ENCODE data around the gene CCDC174.
A peak's percentile ranks its signal among the peaks of the same experiment; 100 is the strongest.
"Not testable (repeated sequence)": the region's sequence is repeated elsewhere in the genome, so short reads cannot be mapped to it uniquely, and the experiment has no call there.

CCDC174 gene

DNA sequence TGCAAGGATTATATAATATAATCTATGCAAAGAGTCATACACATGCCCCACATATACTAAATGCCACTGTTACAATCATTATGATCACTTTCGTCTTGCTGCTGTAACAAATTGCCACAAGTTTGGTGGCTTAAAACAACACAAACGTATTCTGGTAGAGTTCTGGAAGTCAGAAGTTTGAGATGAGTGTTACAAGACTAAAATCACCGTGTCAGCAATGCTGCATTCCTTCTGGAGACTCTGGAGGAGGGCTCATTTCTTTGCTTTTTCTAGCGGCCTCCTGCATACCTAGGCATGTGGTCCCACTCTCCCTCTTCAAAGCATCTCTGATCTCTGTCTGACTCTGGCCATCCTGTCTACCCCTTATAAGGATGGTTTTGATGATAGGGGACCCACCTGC, 1.4 kb upstream of the CCDC174 start:
- Histone ChIP-seq H3K9me3 (ENCODE audit: control insufficient read depth, insufficient read depth, low read length) (no peaks in the 10 kb centered on the region), H3K4me3 (ENCODE audit: low read length) (peak overlapping the region; percentile 85), H3K4me2 (ENCODE audit: low read length) (peak overlapping the region; percentile 69)

DNA sequence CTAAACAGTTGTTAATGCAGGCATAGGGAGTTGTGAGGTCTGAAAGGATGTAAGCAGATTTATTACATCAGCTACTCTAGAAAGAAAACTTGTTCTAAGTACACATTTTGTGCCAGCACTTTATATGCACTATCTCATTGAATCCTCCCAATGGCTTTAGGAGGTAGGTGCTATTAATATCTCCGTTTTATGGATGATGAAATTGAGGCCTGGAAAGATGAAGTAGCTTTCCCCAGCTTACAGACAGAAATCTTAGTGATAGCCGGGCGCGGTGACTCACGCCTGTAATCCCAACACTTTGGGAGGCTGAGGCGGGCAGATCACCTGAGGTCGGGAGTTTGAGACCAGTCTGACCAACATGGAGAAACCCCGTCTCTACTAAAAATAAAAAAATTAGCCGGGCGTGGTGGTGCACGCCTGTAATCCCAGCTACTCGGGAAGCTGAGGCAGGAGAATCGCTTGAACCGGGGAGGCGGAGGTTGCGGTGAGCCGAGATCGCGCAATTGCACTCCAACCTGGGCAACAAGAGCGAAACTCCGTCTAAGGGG, 872 bp downstream of the CCDC174 start:
- Histone ChIP-seq H3K4me2 (ENCODE audit: low read length) (peak overlapping the region; percentile 69), H3K4me3 (ENCODE audit: low read length) (peak overlapping the region; percentile 85), H3K36me3 (ENCODE audit: control insufficient read depth, low read length) (peaks cover 45% of the 10 kb centered on the region), H3K79me2 (ENCODE audit: control insufficient read depth, low read length) (peaks cover 36% of the 10 kb centered on the region), H3K4me1 (ENCODE audit: control insufficient read depth, low read length) (peaks cover 29% of the 10 kb centered on the region), H3K27ac (ENCODE audit: low read depth, low read length) (peak overlapping the region; percentile 51)
- H4K20me1 ChIP-seq (ENCODE audit: control insufficient read depth, insufficient read depth, low read depth, low read length); H3F3A ChIP-seq (ENCODE audit: control insufficient read depth, insufficient read depth); H3K9me3 ChIP-seq (ENCODE audit: control insufficient read depth, insufficient read depth, low read length); H3K9me2 ChIP-seq (replicated peaks; ENCODE audit: control insufficient read depth, low read length); H3K27me3 ChIP-seq (ENCODE audit: control insufficient read depth, low read length): not testable (repeated sequence)

More for the DNA sequence above, 1.4 kb upstream of the CCDC174 start:
- H3K36me3 ChIP-seq (ENCODE audit: control insufficient read depth, low read length), result peaks cover 22% of the 10 kb centered on the region
- H3K9me2 ChIP-seq (replicated peaks; ENCODE audit: control insufficient read depth, low read length), result no peaks in the 10 kb centered on the region
- H3K79me2 ChIP-seq (ENCODE audit: control insufficient read depth, low read length), result peaks cover 36% of the 10 kb centered on the region
- TF ChIP-seq, protein P1, sequence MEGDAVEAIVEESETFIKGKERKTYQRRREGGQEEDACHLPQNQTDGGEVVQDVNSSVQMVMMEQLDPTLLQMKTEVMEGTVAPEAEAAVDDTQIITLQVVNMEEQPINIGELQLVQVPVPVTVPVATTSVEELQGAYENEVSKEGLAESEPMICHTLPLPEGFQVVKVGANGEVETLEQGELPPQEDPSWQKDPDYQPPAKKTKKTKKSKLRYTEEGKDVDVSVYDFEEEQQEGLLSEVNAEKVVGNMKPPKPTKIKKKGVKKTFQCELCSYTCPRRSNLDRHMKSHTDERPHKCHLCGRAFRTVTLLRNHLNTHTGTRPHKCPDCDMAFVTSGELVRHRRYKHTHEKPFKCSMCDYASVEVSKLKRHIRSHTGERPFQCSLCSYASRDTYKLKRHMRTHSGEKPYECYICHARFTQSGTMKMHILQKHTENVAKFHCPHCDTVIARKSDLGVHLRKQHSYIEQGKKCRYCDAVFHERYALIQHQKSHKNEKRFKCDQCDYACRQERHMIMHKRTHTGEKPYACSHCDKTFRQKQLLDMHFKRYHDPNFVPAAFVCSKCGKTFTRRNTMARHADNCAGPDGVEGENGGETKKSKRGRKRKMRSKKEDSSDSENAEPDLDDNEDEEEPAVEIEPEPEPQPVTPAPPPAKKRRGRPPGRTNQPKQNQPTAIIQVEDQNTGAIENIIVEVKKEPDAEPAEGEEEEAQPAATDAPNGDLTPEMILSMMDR (IDR thresholded peaks at IDR 0.05; ENCODE audit: low read depth, low read length, poor library complexity, severe bottlenecking), result no peak
- peaks cover 29% of the 10 kb centered on the region for H3K4me1 ChIP-seq (ENCODE audit: control insufficient read depth, low read length)
- no peaks in the 10 kb centered on the region; the same call in 1 of the 2 replicates for H4K20me1 ChIP-seq (ENCODE audit: control insufficient read depth, insufficient read depth, low read depth, low read length)
- H3K27me3 ChIP-seq (ENCODE audit: control insufficient read depth, low read length), result no peaks in the 10 kb centered on the region
- H3K27ac ChIP-seq (ENCODE audit: low read depth, low read length), result no peak overlapping the region
- no peaks in the 10 kb centered on the region for H3F3A ChIP-seq (ENCODE audit: control insufficient read depth, insufficient read depth)

DNA sequence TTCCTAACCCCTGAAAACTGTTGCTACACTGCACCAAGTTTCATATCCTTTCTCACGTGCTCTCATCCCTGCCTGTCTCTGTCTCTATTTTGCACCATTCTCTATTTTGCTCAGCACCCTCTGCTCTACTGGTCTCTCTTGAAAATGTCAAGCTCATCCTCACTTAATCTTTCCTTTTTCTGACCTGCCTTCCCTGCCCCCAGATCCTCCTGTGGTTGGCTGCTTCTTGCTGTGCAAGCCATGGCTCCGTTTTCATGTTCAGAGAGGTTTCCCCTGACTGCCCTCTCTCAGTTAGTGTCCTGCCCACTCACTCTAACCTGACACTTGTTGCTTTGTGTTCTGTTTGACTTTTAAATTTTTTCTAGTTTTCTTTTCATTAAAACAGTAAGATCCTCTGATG, 6.0 kb downstream of the CCDC174 start:
- Histone ChIP-seq H3K4me2 (ENCODE audit: low read length) (no peak overlapping the region), H3K79me2 (ENCODE audit: control insufficient read depth, low read length) (peaks cover 18% of the 10 kb centered on the region), H3K4me3 (ENCODE audit: low read length) (no peak overlapping the region), H3K9me3 (ENCODE audit: control insufficient read depth, insufficient read depth, low read length) (no peaks in the 10 kb centered on the region), H3K27me3 (ENCODE audit: control insufficient read depth, low read length) (no peaks in the 10 kb centered on the region), H3K4me1 (ENCODE audit: control insufficient read depth, low read length) (peaks cover 16% of the 10 kb centered on the region), H3K27ac (ENCODE audit: low read depth, low read length) (no peak overlapping the region), H4K20me1 (ENCODE audit: control insufficient read depth, insufficient read depth, low read depth, low read length) (no peaks in the 10 kb centered on the region; the same call in 1 of the 2 replicates), H3K9me2 (replicated peaks; ENCODE audit: control insufficient read depth, low read length) (no peaks in the 10 kb centered on the region), H3K36me3 (ENCODE audit: control insufficient read depth, low read length) (peaks cover 90% of the 10 kb centered on the region), H3F3A (ENCODE audit: control insufficient read depth, insufficient read depth) (no peaks in the 10 kb centered on the region)
- TF ChIP-seq EZH2phosphoT487 (IDR thresholded peaks at IDR 0.05; ENCODE audit: borderline replicate concordance, low read length), result no peak
- TF ChIP-seq, protein P1 (IDR thresholded peaks at IDR 0.05; ENCODE audit: low read depth, low read length, poor library complexity, severe bottlenecking), result no peak

DNA sequence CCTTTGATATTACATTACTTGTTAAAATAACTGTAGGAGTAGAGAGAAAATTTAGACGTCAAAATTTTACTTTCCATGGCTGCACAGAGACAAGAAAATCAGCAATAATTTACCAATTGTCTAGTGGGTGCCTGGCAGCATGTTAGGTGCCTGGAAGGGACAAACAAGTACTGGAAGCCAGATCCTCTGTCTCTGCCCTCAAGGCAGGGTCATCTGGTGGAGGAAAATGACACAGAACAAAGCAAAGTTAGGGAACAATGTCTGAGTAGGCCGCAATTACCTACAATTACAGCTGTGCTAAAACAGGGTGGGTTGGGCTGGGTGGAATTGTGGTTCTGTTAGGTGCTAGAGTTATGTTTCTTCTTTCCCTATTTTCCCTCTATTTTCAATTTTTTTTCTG, 7.4 kb downstream of the CCDC174 start:
- no peak for TF ChIP-seq EZH2phosphoT487 (IDR thresholded peaks at IDR 0.05; ENCODE audit: borderline replicate concordance, low read length)
- TF ChIP-seq, protein P1 (IDR thresholded peaks at IDR 0.05; ENCODE audit: low read depth, low read length, poor library complexity, severe bottlenecking), result no peak
- H3K36me3 ChIP-seq (ENCODE audit: control insufficient read depth, low read length), result peaks cover 98% of the 10 kb centered on the region

More for the DNA sequence above, 7.4 kb downstream of the CCDC174 start:
- H3K79me2 ChIP-seq (ENCODE audit: control insufficient read depth, low read length), result peaks cover 4% of the 10 kb centered on the region
- no peaks in the 10 kb centered on the region for H3F3A ChIP-seq (ENCODE audit: control insufficient read depth, insufficient read depth)
- no peaks in the 10 kb centered on the region for H4K20me1 ChIP-seq (ENCODE audit: control insufficient read depth, insufficient read depth, low read depth, low read length)
- H3K9me2 ChIP-seq (replicated peaks; ENCODE audit: control insufficient read depth, low read length), result no peaks in the 10 kb centered on the region
- no peak overlapping the region for H3K27ac ChIP-seq (ENCODE audit: low read depth, low read length)
- no peak overlapping the region for H3K4me2 ChIP-seq (ENCODE audit: low read length)
- H3K4me1 ChIP-seq (ENCODE audit: control insufficient read depth, low read length), result peaks cover 2% of the 10 kb centered on the region
- H3K27me3 ChIP-seq (ENCODE audit: control insufficient read depth, low read length), result no peaks in the 10 kb centered on the region
- no peaks in the 10 kb centered on the region for H3K9me3 ChIP-seq (ENCODE audit: control insufficient read depth, insufficient read depth, low read length)
- H3K4me3 ChIP-seq (ENCODE audit: low read length), result no peak overlapping the region
